SJSA1 (cell line): ENCODE measurements around the gene CD38. TPM values are rescaled to one million over a fixed set of nuclear protein-coding genes. Genes with fewer than 3 reads are reported as not detected.

ENCODE experiments used
- DNase-seq, 2 experiments: peaks; one replicate each; pipeline ENCODE4 v3.0.0-alpha.2; 2015 to 2020; ENCODE audit warnings: low spot score in 2 of 2, low read depth in 1 of 2
- H3K27ac ChIP-seq: fragments of 250-450 bp; sonication (Bioruptor Pico); 2 replicates; pipeline ENCODE4 v1.5.1; 2020; ENCODE audit warnings: mild to moderate bottlenecking, moderate library complexity
- H3K27me3 ChIP-seq: fragments of 250-450 bp; sonication (Bioruptor Pico); replicated peaks from 2 replicates; pipeline ENCODE4 v1.5.1; 2020; ENCODE audit warnings: mild to moderate bottlenecking, moderate library complexity
- H3K36me3 ChIP-seq: fragments of 250-450 bp; sonication (Bioruptor Pico); 2 replicates; pipeline ENCODE4 v1.5.1; 2020; ENCODE audit warnings: mild to moderate bottlenecking
- H3K4me1 ChIP-seq: fragments of 250-450 bp; sonication (Bioruptor Pico); replicated peaks from 2 replicates; pipeline ENCODE4 v1.6.1; 2021; ENCODE audit warnings: mild to moderate bottlenecking
- H3K4me3 ChIP-seq: fragments of 250-450 bp; sonication (Bioruptor Pico); 2 replicates; pipeline ENCODE4 v1.5.1; 2020; ENCODE audit warnings: mild to moderate bottlenecking
- H3K9me3 ChIP-seq: fragments of 250-450 bp; sonication (Bioruptor Pico); replicated peaks from 2 replicates; pipeline ENCODE4 v1.5.1; 2020; ENCODE audit warnings: mild to moderate bottlenecking
- total RNA-seq: library from RNA; depleted of rRNA; stranded (reverse); fragments of >200 nt; shearing (Covaris generic); gene quantifications from 2 replicates; pipeline ENCODE4 v1.2.3, GENCODE V29; 2014; rRNA removed

The CD38 gene
- total RNA-seq, 1 experiment from 2014 or later: 0.05 TPM

GRCh38 chr4:15894393-15894792 lies 116.3 kb downstream of the CD38 start:
- DNase-seq: no peak
- Histone ChIP-seq H3K27ac (peak overlapping the region; percentile 64), H3K4me3 (no peak overlapping the region), H3K9me3 (no peaks in the 10 kb centered on the region), H3K4me1 (peaks cover 14% of the 10 kb centered on the region), H3K27me3 (no peaks in the 10 kb centered on the region), H3K36me3 (no peaks in the 10 kb centered on the region)

- no peak for DNase-seq
- H3K4me1 ChIP-seq: peaks cover 14% of the 10 kb centered on the region
- no peak overlapping the region for H3K4me3 ChIP-seq
- H3K27ac ChIP-seq: no peak overlapping the region
- H3K9me3 ChIP-seq: no peaks in the 10 kb centered on the region
- no peaks in the 10 kb centered on the region for H3K36me3 ChIP-seq
- H3K27me3 ChIP-seq: no peaks in the 10 kb centered on the region
These were observed 117.1 kb downstream of the CD38 start for GRCh38 chr4:15894921-15895916.

GRCh38 chr4:15897577-15897976 lies 119.4 kb downstream of the CD38 start:
- H3K27ac ChIP-seq: no peak overlapping the region
- no peaks in the 10 kb centered on the region for H3K9me3 ChIP-seq
- H3K27me3 ChIP-seq: no peaks in the 10 kb centered on the region
- peaks cover 14% of the 10 kb centered on the region for H3K4me1 ChIP-seq
- H3K36me3 ChIP-seq: no peaks in the 10 kb centered on the region
- H3K4me3 ChIP-seq: no peak overlapping the region
- DNase-seq: no peak

- no peak overlapping the region for H3K27ac ChIP-seq
- H3K4me3 ChIP-seq: no peak overlapping the region
- H3K36me3 ChIP-seq: no peaks in the 10 kb centered on the region
- H3K9me3 ChIP-seq: no peaks in the 10 kb centered on the region
- H3K27me3 ChIP-seq: no peaks in the 10 kb centered on the region
- peaks cover 8% of the 10 kb centered on the region for H3K4me1 ChIP-seq
- no peak for DNase-seq
These were observed 120.8 kb downstream of the CD38 start for GRCh38 chr4:15898902-15899301.

GRCh38 chr4:15899511-15899910 lies 121.4 kb downstream of the CD38 start:
- H3K9me3 ChIP-seq: no peaks in the 10 kb centered on the region
- H3K4me1 ChIP-seq: peaks cover 3% of the 10 kb centered on the region
- no peaks in the 10 kb centered on the region for H3K27me3 ChIP-seq
- no peak for DNase-seq
- no peak overlapping the region for H3K4me3 ChIP-seq
- no peak overlapping the region for H3K27ac ChIP-seq
- no peaks in the 10 kb centered on the region for H3K36me3 ChIP-seq

GRCh38 chr4:15901007-15901406 lies 122.9 kb downstream of the CD38 start:
- H3K27ac ChIP-seq: no peak overlapping the region
- H3K36me3 ChIP-seq: no peaks in the 10 kb centered on the region
- no peaks in the 10 kb centered on the region for H3K9me3 ChIP-seq
- no peak overlapping the region for H3K4me3 ChIP-seq
- no peaks in the 10 kb centered on the region for H3K4me1 ChIP-seq
- no peak for DNase-seq
- H3K27me3 ChIP-seq: no peaks in the 10 kb centered on the region

- no peak overlapping the region for H3K4me3 ChIP-seq
- H3K4me1 ChIP-seq: no peaks in the 10 kb centered on the region
- H3K27ac ChIP-seq: no peak overlapping the region
- H3K9me3 ChIP-seq: no peaks in the 10 kb centered on the region
- H3K27me3 ChIP-seq: no peaks in the 10 kb centered on the region
- no peaks in the 10 kb centered on the region for H3K36me3 ChIP-seq
- no peak for DNase-seq
These were observed 123.9 kb downstream of the CD38 start for GRCh38 chr4:15901998-15902397.

- Histone ChIP-seq H3K4me3 (no peak overlapping the region), H3K27me3 (no peaks in the 10 kb centered on the region), H3K9me3 (no peaks in the 10 kb centered on the region), H3K36me3 (no peaks in the 10 kb centered on the region), H3K27ac (no peak overlapping the region), H3K4me1 (no peaks in the 10 kb centered on the region)
- DNase-seq: no peak
These were observed 124.6 kb downstream of the CD38 start for GRCh38 chr4:15902746-15903145.

Other genes starting within 250 kb of the CD38 start
- gene FBXL5, start 123.0 kb upstream of the CD38 start, total RNA-seq: 32.2 and 44.7 TPM in 2 replicates
- 45.3 and 52.8 TPM in 2 replicates for gene FAM200B, start 96.5 kb upstream of the CD38 start, total RNA-seq
- gene BST1, start 75.3 kb upstream of the CD38 start, total RNA-seq: 14.2 and 19.3 TPM in 2 replicates
- gene FGFBP1, start 160.4 kb downstream of the CD38 start, total RNA-seq: not detected in 2 replicates
- gene FGFBP2, start 184.8 kb downstream of the CD38 start, total RNA-seq: not detected in 2 replicates